ENCODE data around the gene TPRN. TPM values are rescaled to one million over a fixed set of nuclear protein-coding genes. Genes with fewer than 3 reads are reported as not detected.
"Not testable (repeated sequence)": the region's sequence is repeated elsewhere in the genome, so short reads cannot be mapped to it uniquely, and the experiment has no call there.

TPRN gene
- 15.1 and 16.3 TPM in 2 replicates for total RNA-seq

GRCh38 chr9:137200311-137201204, at the start of gene TPRN:
TPRN (minus strand) TSS chr9:137200741; CDS start chr9:137200711, 30 bp downstream.
- Mint-ChIP-seq H3K4me3 (peak within 1 kb of the TSS; percentile 87), H3K27me3 (peaks cover 2% of the 10 kb centered on the region), H3K9me3 (no peaks in the 10 kb centered on the region), H3K27ac (peak within 1 kb of the TSS; percentile 65), H3K36me3 (ENCODE audit: low read depth) (peaks cover 4% of the 10 kb centered on the region), H3K4me1 (peaks cover 14% of the 10 kb centered on the region)
- peak; percentile 100 for DNase-seq
- intact Hi-C loops (cut with micrococcal nuclease), result loop anchor here (1.0 to 5.0 kb wide), 4 partner anchors 12 to 72 kb away; partner anchors contain the start of genes ANAPC2, SSNA1 and TUBB4B

DNA sequence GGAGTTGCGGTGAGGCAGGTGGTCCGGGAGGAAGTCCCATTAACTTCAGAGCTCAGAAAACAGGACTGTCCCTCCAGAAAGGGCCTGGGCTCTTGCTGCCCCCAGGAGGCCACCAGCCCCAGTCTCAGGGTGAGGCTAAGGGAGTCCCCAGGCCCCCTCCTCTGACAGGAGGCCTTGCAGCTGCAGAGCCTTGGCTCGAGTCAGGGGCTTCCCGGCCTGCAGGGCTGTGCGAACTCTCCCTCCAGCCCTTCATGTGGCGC, 47.3 kb upstream of the TPRN start:
- intact Hi-C loops (cut with micrococcal nuclease), result no loop called here
- Mint-ChIP-seq H3K9me3 (no peaks in the 10 kb centered on the region), H3K27ac (no peak overlapping the region), H3K36me3 (ENCODE audit: low read depth) (peaks cover 10% of the 10 kb centered on the region), H3K4me1 (peaks cover 4% of the 10 kb centered on the region), H3K27me3 (no peaks in the 10 kb centered on the region), H3K4me3 (no peak overlapping the region)
- no peak for DNase-seq

GRCh38 chr9:137247135-137247915, 46.8 kb upstream of the TPRN start:
- no peak overlapping the region for H3K27ac Mint-ChIP-seq
- peaks cover 9% of the 10 kb centered on the region for H3K4me1 Mint-ChIP-seq
- peak; percentile 61 for DNase-seq
- no peak overlapping the region for H3K4me3 Mint-ChIP-seq
- H3K9me3 Mint-ChIP-seq, result no peaks in the 10 kb centered on the region
- intact Hi-C loops (cut with micrococcal nuclease), result no loop called here
- H3K36me3 Mint-ChIP-seq (ENCODE audit: low read depth), result peaks cover 15% of the 10 kb centered on the region
- no peaks in the 10 kb centered on the region for H3K27me3 Mint-ChIP-seq

DNA sequence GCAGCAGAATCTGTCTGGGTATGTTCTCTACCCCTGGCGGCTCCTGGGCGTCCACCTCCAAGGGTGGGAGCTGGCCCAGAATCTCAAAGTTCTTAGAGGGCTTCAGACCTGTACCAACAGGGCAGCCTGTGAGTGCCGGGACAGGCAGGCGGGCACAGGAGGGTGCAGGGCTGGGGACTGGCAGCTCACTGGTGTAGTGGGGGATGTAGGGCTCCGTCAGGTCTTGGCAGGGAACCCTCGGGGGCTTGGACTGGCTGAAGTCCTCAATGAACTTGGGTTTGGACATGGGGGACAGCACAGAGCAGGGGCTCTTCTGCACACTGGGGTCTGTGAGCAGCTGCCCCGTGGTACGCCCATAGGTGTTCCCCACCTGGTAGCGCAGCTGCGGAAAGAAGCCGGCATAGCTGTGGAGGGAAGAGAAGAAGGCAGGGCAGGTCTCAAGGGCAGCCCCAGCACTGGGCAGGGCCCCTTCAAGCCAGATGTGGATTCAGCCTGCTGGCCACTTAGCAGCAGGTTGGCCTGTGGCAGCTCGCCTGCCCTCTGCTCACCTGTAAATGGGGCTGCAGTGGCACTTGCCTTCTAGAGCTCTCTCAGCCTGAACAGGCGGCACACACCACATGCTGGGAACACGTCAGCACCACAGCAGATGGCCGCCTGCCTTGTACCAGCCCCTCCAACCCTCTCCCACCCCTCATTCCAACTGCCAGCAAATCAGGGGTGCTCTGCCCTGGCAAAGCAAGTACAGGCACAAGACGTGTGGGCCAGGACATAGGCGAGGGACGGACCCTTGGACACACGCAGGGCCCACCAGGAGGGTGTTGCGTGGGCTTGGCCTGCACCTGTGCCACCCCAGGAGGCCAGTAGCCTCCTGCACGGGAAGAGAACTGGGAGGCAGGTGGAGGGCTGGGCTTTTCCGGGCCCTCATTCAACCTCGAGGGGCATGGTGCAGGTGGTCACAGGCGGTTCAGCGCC, 45.2 kb upstream of the TPRN start:
- peaks cover 26% of the 10 kb centered on the region for H3K36me3 Mint-ChIP-seq (ENCODE audit: low read depth)
- H3K27me3 Mint-ChIP-seq, result peaks cover 2% of the 10 kb centered on the region
- peaks cover 12% of the 10 kb centered on the region for H3K4me1 Mint-ChIP-seq
- H3K27ac Mint-ChIP-seq, result no peak overlapping the region
- H3K4me3 Mint-ChIP-seq, result no peak overlapping the region
- intact Hi-C loops (cut with micrococcal nuclease), result no loop called here
- peak; percentile 64 for DNase-seq
- no peaks in the 10 kb centered on the region for H3K9me3 Mint-ChIP-seq

GRCh38 chr9:137244486-137245449, 44.2 kb upstream of the TPRN start:
- H3K27me3 Mint-ChIP-seq, result peaks cover 2% of the 10 kb centered on the region
- intact Hi-C loops (cut with micrococcal nuclease), result loop anchor here (5.0 kb wide), 1 partner anchor 42 kb away; the partner anchor contains the start of gene TPRN
- H3K36me3 Mint-ChIP-seq (ENCODE audit: low read depth), result peaks cover 26% of the 10 kb centered on the region
- no peaks in the 10 kb centered on the region for H3K9me3 Mint-ChIP-seq
- DNase-seq, result peak; percentile 69
- peaks cover 12% of the 10 kb centered on the region for H3K4me1 Mint-ChIP-seq
- H3K4me3 Mint-ChIP-seq, result no peak overlapping the region
- no peak overlapping the region for H3K27ac Mint-ChIP-seq

- Mint-ChIP-seq H3K4me1 (peaks cover 15% of the 10 kb centered on the region), H3K9me3 (no peaks in the 10 kb centered on the region), H3K27ac (peak overlapping the region; percentile 11), H3K36me3 (ENCODE audit: low read depth) (peaks cover 28% of the 10 kb centered on the region), H3K4me3 (no peak overlapping the region), H3K27me3 (peaks cover 2% of the 10 kb centered on the region)
- DNase-seq, result peak; percentile 73
- intact Hi-C loops (cut with micrococcal nuclease), result loop anchor here (5.0 kb wide), 1 partner anchor 42 kb away; the partner anchor contains the start of gene TPRN
Measured at GRCh38 chr9:137243626-137244485, 43.3 kb upstream of the TPRN start.

- not testable (repeated sequence) for H3K9me3 Mint-ChIP-seq, DNase-seq, H3K27me3 Mint-ChIP-seq
- H3K4me1 Mint-ChIP-seq, result peaks cover 17% of the 10 kb centered on the region
- peaks cover 28% of the 10 kb centered on the region for H3K36me3 Mint-ChIP-seq (ENCODE audit: low read depth)
- H3K27ac Mint-ChIP-seq, result peak overlapping the region; percentile 76
- intact Hi-C loops (cut with micrococcal nuclease), result loop anchor here (5.0 kb wide), 1 partner anchor 41 kb away; the partner anchor contains the start of gene TPRN
- H3K4me3 Mint-ChIP-seq, result peak overlapping the region; percentile 86
Measured at GRCh38 chr9:137243266-137243625, 42.7 kb upstream of the TPRN start.

- Mint-ChIP-seq H3K4me1 (peaks cover 19% of the 10 kb centered on the region), H3K36me3 (ENCODE audit: low read depth) (peaks cover 28% of the 10 kb centered on the region), H3K27ac (peak overlapping the region; percentile 83), H3K9me3 (no peaks in the 10 kb centered on the region), H3K4me3 (peak overlapping the region; percentile 86), H3K27me3 (peaks cover 2% of the 10 kb centered on the region)
- DNase-seq, result peak; percentile 78
- intact Hi-C loops (cut with micrococcal nuclease), result loop anchor here (5.0 kb wide), 1 partner anchor 40 kb away; the partner anchor contains the start of gene TPRN
Measured at GRCh38 chr9:137242269-137243203, 42.0 kb upstream of the TPRN start.

DNA sequence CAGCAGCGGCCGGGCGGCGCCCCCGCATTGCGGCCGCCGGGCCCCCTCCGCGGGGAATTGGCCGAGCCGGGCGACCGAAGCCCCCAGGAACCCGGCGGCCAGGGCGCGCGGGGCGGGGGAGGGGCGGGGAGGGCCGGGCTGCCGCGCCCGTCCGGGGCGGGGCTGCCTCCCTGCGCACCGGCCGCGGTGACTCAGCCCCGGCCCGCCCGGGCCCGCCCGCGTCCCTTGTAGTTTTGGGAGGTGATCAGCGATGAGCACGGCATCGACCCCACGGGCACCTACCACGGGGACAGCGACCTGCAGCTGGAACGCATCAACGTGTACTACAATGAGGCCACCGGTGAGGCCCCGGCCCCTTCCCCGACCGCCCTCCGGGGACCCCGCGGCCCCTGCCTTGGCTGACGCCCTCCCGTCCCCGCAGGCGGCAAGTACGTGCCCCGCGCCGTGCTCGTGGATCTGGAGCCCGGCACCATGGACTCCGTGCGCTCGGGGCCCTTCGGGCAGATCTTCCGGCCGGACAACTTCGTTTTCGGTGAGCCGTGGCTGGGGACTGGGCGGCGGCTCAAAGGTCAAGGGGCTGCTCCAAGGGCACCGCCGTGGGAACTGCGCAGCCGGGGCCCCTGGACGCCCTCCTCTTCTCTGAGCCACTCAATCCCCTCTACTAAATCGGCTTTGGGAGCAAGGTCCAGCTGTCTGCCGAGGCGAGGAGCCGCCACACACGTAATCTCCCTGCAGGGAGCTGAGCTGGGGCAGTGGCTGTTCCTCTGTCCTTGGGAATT, 41.1 kb upstream of the TPRN start:
- H3K27me3 Mint-ChIP-seq, result peaks cover 2% of the 10 kb centered on the region
- intact Hi-C loops (cut with micrococcal nuclease), result loop anchor here (1.0 to 5.0 kb wide), 4 partner anchors 14 to 113 kb away; partner anchors contain the start of genes NELFB and TPRN
- peak overlapping the region; percentile 83 for H3K27ac Mint-ChIP-seq
- DNase-seq, result peak; percentile 90
- H3K36me3 Mint-ChIP-seq (ENCODE audit: low read depth), result peaks cover 28% of the 10 kb centered on the region
- peaks cover 19% of the 10 kb centered on the region for H3K4me1 Mint-ChIP-seq
- peak overlapping the region; percentile 90 for H3K4me3 Mint-ChIP-seq
- no peaks in the 10 kb centered on the region for H3K9me3 Mint-ChIP-seq

GRCh38 chr9:137240841-137241489, 40.4 kb upstream of the TPRN start, which contains the start of gene TUBB4B:
TUBB4B (plus strand) TSS chr9:137241287; CDS start chr9:137241361, 74 bp downstream.
- peak within 1 kb of the TSS; percentile 95 for H3K27ac Mint-ChIP-seq
- intact Hi-C loops (cut with micrococcal nuclease), result loop anchor here (1.0 to 5.0 kb wide), 4 partner anchors 14 to 112 kb away; partner anchors contain the start of genes NELFB and TPRN
- H3K4me1 Mint-ChIP-seq, result peaks cover 19% of the 10 kb centered on the region
- DNase-seq, result peak; percentile 99
- no peaks in the 10 kb centered on the region for H3K9me3 Mint-ChIP-seq
- H3K4me3 Mint-ChIP-seq, result peak within 1 kb of the TSS; percentile 90
- H3K36me3 Mint-ChIP-seq (ENCODE audit: low read depth), result peaks cover 28% of the 10 kb centered on the region
- H3K27me3 Mint-ChIP-seq, result peaks cover 2% of the 10 kb centered on the region
